ENCODE data around the gene GALNTL6.
"Not testable (repeated sequence)": the region's sequence is repeated elsewhere in the genome, so short reads cannot be mapped to it uniquely, and the experiment has no call there.

Gene GALNTL6

GRCh38 chr4:172727631-172728030 is 914.4 kb downstream of the GALNTL6 start:
- no peak for TF ChIP-seq CTCF (IDR thresholded peaks at IDR 0.05; ENCODE audit: poor library complexity, severe bottlenecking)
- H3K27me3 ChIP-seq (ENCODE audit: insufficient read depth, poor library complexity, severe bottlenecking): no peaks in the 10 kb centered on the region
- no peaks in the 10 kb centered on the region for H3K4me1 ChIP-seq (ENCODE audit: insufficient read depth, poor library complexity, severe bottlenecking)
- no peak for DNase-seq (ENCODE audit: low spot score)
- no peaks in the 10 kb centered on the region for H3K36me3 ChIP-seq (ENCODE audit: low read depth)
- H3K9me3 ChIP-seq (ENCODE audit: severe bottlenecking): no peaks in the 10 kb centered on the region
- no peak overlapping the region for H3K27ac ChIP-seq (ENCODE audit: poor library complexity, severe bottlenecking)
- ATAC-seq (ENCODE audit: low read depth): no peak
- no peak overlapping the region for H3K4me3 ChIP-seq (ENCODE audit: severe bottlenecking)

- not testable (repeated sequence) for H3K9me3 ChIP-seq (ENCODE audit: severe bottlenecking); DNase-seq (ENCODE audit: low spot score); ATAC-seq (ENCODE audit: low read depth); H3K4me3 ChIP-seq (ENCODE audit: severe bottlenecking); H3K4me1 ChIP-seq (ENCODE audit: insufficient read depth, poor library complexity, severe bottlenecking); H3K27ac ChIP-seq (ENCODE audit: poor library complexity, severe bottlenecking); H3K27me3 ChIP-seq (ENCODE audit: insufficient read depth, poor library complexity, severe bottlenecking); H3K36me3 ChIP-seq (ENCODE audit: low read depth)
Measured at GRCh38 chr4:172733645-172734044, 920.4 kb downstream of the GALNTL6 start.

GRCh38 chr4:172734555-172734954 is 921.4 kb downstream of the GALNTL6 start:
- TF ChIP-seq CTCF (IDR thresholded peaks at IDR 0.05; ENCODE audit: poor library complexity, severe bottlenecking): no peak
- Histone ChIP-seq H3K36me3 (ENCODE audit: low read depth) (no peaks in the 10 kb centered on the region), H3K4me3 (ENCODE audit: severe bottlenecking) (no peak overlapping the region), H3K27ac (ENCODE audit: poor library complexity, severe bottlenecking) (no peak overlapping the region), H3K4me1 (ENCODE audit: insufficient read depth, poor library complexity, severe bottlenecking) (no peaks in the 10 kb centered on the region), H3K27me3 (ENCODE audit: insufficient read depth, poor library complexity, severe bottlenecking) (no peaks in the 10 kb centered on the region), H3K9me3 (ENCODE audit: severe bottlenecking) (no peaks in the 10 kb centered on the region)
- DNase-seq (ENCODE audit: low spot score): no peak
- no peak for ATAC-seq (ENCODE audit: low read depth)

GRCh38 chr4:172736046-172736445 is 922.8 kb downstream of the GALNTL6 start:
- Histone ChIP-seq H3K9me3 (ENCODE audit: severe bottlenecking) (no peaks in the 10 kb centered on the region), H3K27ac (ENCODE audit: poor library complexity, severe bottlenecking) (no peak overlapping the region), H3K4me1 (ENCODE audit: insufficient read depth, poor library complexity, severe bottlenecking) (no peaks in the 10 kb centered on the region), H3K36me3 (ENCODE audit: low read depth) (no peaks in the 10 kb centered on the region), H3K27me3 (ENCODE audit: insufficient read depth, poor library complexity, severe bottlenecking) (no peaks in the 10 kb centered on the region), H3K4me3 (ENCODE audit: severe bottlenecking) (no peak overlapping the region)
- no peak for DNase-seq (ENCODE audit: low spot score)
- ATAC-seq (ENCODE audit: low read depth): no peak
- no peak for TF ChIP-seq CTCF (IDR thresholded peaks at IDR 0.05; ENCODE audit: poor library complexity, severe bottlenecking)

- DNase-seq (ENCODE audit: low spot score) (no peak), ATAC-seq (ENCODE audit: low read depth) (no peak)
- Histone ChIP-seq H3K9me3 (ENCODE audit: severe bottlenecking) (no peaks in the 10 kb centered on the region), H3K27ac (ENCODE audit: poor library complexity, severe bottlenecking) (no peak overlapping the region), H3K4me3 (ENCODE audit: severe bottlenecking) (no peak overlapping the region), H3K36me3 (ENCODE audit: low read depth) (no peaks in the 10 kb centered on the region), H3K27me3 (ENCODE audit: insufficient read depth, poor library complexity, severe bottlenecking) (no peaks in the 10 kb centered on the region), H3K4me1 (ENCODE audit: insufficient read depth, poor library complexity, severe bottlenecking) (no peaks in the 10 kb centered on the region)
- no peak for TF ChIP-seq CTCF (IDR thresholded peaks at IDR 0.05; ENCODE audit: poor library complexity, severe bottlenecking)
Measured at GRCh38 chr4:172740434-172740833, 927.2 kb downstream of the GALNTL6 start.

Measured in RWPE2 (cell line).